Heart right ventricle (tissue), 16 donors: ENCODE results near the gene OR4D5. TPM values are rescaled to one million over a fixed set of nuclear protein-coding genes. Genes with fewer than 3 reads are reported as not detected.

Experiments
- ATAC-seq, 8 donors: fragments of 200-7000 bp; cut with Tn5 transposase; one replicate each; pipeline ENCODE4 v1.9.1; 2020; ENCODE audit warnings: mild to moderate bottlenecking in 8 of 8, moderate library complexity in 8 of 8, moderate number of reproducible peaks in 1 of 8
- DNase-seq, 2 donors: peaks; one replicate each; pipeline ENCODE4 v3.0.0-alpha.2; 2020
- H3K27ac ChIP-seq, 10 donors: fragments of 200-600 bp; sonication (generic) in 2 of 10; one replicate each; pipeline versions ENCODE4 v1.5.0 to v1.8.0; 2020 to 2022; ENCODE audit warnings: mild to moderate bottlenecking in 3 of 10
- H3K27me3 ChIP-seq, 7 donors: fragments of 200-600 bp; one replicate each; pipeline ENCODE4 v1.8.0; 2021 to 2022; ENCODE audit warnings: mild to moderate bottlenecking in 2 of 7
- H3K36me3 ChIP-seq, 9 donors: fragments of 200-600 bp; sonication (generic) in 1 of 9; one replicate each; pipeline versions ENCODE4 v1.5.0 to v1.8.0; 2020 to 2022; ENCODE audit warnings: mild to moderate bottlenecking in 2 of 9
- H3K4me1 ChIP-seq, 9 donors: fragments of 200-600 bp; sonication (generic) in 1 of 9; one replicate each; pipeline versions ENCODE4 v1.5.0 to v1.8.0; 2020 to 2022; ENCODE audit warnings: mild to moderate bottlenecking in 4 of 9
- H3K4me3 ChIP-seq, 10 donors: fragments of 200-600 bp; sonication (generic) in 2 of 10; one replicate each; pipeline versions ENCODE4 v1.5.0 to v1.8.0; 2020 to 2022; ENCODE audit warnings: mild to moderate bottlenecking in 7 of 10, moderate library complexity in 2 of 10
- H3K9me3 ChIP-seq, 11 donors: fragments of 200-600 bp in 10 of 11; sonication (generic) in 2 of 11; one replicate each; pipeline versions ENCODE4 v1.5.0 to v1.8.0; 2013 to 2022; ENCODE audit warnings: mild to moderate bottlenecking in 2 of 11, control low read depth in 1 of 11, moderate library complexity in 1 of 11
- WGBS, 2 donors: extraction: QIAGEN DNeasy Blood & Tissue Kit; methylation state at CpG; one replicate each; pipeline ENCODE4 v1.1.7; 2013; ENCODE audit warnings: inconsistent platforms in 1 of 2; 5-methylcytosine and 5-hydroxymethylcytosine counted together
- intact Hi-C, 10 donors: fragments of 100-400 bp; cut with DNase I; formaldehyde crosslinking; loops; one replicate each; pipeline versions ENCODE4 v1.11.1 to v1.14.2; 2022
- polyA plus RNA-seq, 2 donors: library from polyadenylated mRNA; stranded (reverse); fragments of 200-250 nt; gene quantifications; one replicate each; pipeline ENCODE4 v1.2.3, GENCODE V29; 2013
- total RNA-seq, 10 donors: library from RNA; stranded (reverse); fragmentation: NEBNext Ultra II Directional in 3 of 10; extraction: Animal tissue kit (Norgen Biotek cat#: 25700) in 3 of 10; gene quantifications; one replicate each; pipeline versions ENCODE4 v1.2.1 to v1.2.4, GENCODE V29; 2021 to 2023
- TF ChIP-seq, protein P1 (sequence below), 9 donors: fragments of 200-600 bp; sonication (generic) in 2 of 9; IDR thresholded peaks; one replicate each; pipeline versions ENCODE4 v1.5.0 to v1.8.0; 2021 to 2022; ENCODE audit warnings: antibody characterized with exemption in 9 of 9, mild to moderate bottlenecking in 5 of 9, moderate library complexity in 1 of 9
- donor health status: Arrhythmogenic right ventricular cardiomyopathy.
- donor health status: ischemic (EF 13 %, LVEDD 7.1; RV severe dilation, severe dysfunction).
- donor health status: healthy with polysubstance abuse.
- donor health status: DM: no; HTN: yes; CAD: no.
- donor health status: DM: no; HTN: no; CAD: no.
- donor health status: ischemic (EF 25% LVEDD 6.9; RV normal size, moderate dysfunction).
- donor health status: ischemic (EF 25% LVEDD 5.7; RV mildly dilated, moderate dysfunction).
- donor health status: healthy.
- donor health status: DM: yes; HTN: yes; CAD: no.
- donor health status: Ischemic cardiomyopathy.
- donor health status: ischemic (EF 35%, LVEDD 5.7; RV mildly dilated, moderate dysfunction).
- donor health status: nonischemic (EF 11% LVEDD 7.7; RV severe dilation, severe dysfunction).
- donor health status: DM: yes; HTN: yes; CAD: no.
- donor health status: PGD.
- donor health status: ischemic (EF 29% LVEDD 5.4; RV normal size, mild dysfunction).
- donor health status: nonischemic (EF 23%, LVEDD 6.1; RV moderate dilation, normal function).

OR4D5 gene
- total and polyA plus RNA-seq, 12 donors, result not detected

GRCh38 chr11:123979311-123979710 lies 39.9 kb downstream of the OR4D5 start:
- WGBS, 2 donors, result 84 to 85% methylated on average over 5 of the region's 5 CpGs
- no peak overlapping the region for H3K27ac ChIP-seq
- DNase-seq (no peak), ATAC-seq (no peak)
- TF ChIP-seq, protein P1, sequence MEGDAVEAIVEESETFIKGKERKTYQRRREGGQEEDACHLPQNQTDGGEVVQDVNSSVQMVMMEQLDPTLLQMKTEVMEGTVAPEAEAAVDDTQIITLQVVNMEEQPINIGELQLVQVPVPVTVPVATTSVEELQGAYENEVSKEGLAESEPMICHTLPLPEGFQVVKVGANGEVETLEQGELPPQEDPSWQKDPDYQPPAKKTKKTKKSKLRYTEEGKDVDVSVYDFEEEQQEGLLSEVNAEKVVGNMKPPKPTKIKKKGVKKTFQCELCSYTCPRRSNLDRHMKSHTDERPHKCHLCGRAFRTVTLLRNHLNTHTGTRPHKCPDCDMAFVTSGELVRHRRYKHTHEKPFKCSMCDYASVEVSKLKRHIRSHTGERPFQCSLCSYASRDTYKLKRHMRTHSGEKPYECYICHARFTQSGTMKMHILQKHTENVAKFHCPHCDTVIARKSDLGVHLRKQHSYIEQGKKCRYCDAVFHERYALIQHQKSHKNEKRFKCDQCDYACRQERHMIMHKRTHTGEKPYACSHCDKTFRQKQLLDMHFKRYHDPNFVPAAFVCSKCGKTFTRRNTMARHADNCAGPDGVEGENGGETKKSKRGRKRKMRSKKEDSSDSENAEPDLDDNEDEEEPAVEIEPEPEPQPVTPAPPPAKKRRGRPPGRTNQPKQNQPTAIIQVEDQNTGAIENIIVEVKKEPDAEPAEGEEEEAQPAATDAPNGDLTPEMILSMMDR (IDR thresholded peaks at IDR 0.05), result no peak
- H3K4me1 ChIP-seq, result no peaks in the 10 kb centered on the region
- no peaks in the 10 kb centered on the region for H3K36me3 ChIP-seq
- no peak overlapping the region for H3K4me3 ChIP-seq
- no peaks in the 10 kb centered on the region for H3K27me3 ChIP-seq
- H3K9me3 ChIP-seq, result peaks cover 0 to 14% (median 0%) of the 10 kb centered on the region in 11 donors
- intact Hi-C loops, result no loop called here

Other genes with a start within 250 kb of the OR4D5 start
- gene ZNF202, start 198.0 kb upstream of the OR4D5 start, total RNA-seq, result 1 to 10 TPM; 3.8 to 6.0 (median 4.2) TPM
- gene ZNF202, start 198.0 kb upstream of the OR4D5 start, polyA plus RNA-seq, result 1 to 10 TPM; 4.1 to 4.5 TPM
- gene OR6X1, start 185.1 kb upstream of the OR4D5 start, total RNA-seq, result not detected
- gene OR6X1, start 185.1 kb upstream of the OR4D5 start, polyA plus RNA-seq, result not detected
- not detected for gene OR6M1, start 133.3 kb upstream of the OR4D5 start, total RNA-seq
- gene OR6M1, start 133.3 kb upstream of the OR4D5 start, polyA plus RNA-seq, result not detected
- not detected for gene TMEM225, start 53.9 kb upstream of the OR4D5 start, total RNA-seq
- not detected for gene TMEM225, start 53.9 kb upstream of the OR4D5 start, polyA plus RNA-seq
- gene OR8D4, start 37.5 kb upstream of the OR4D5 start, total RNA-seq, result not detected
- gene OR8D4, start 37.5 kb upstream of the OR4D5 start, polyA plus RNA-seq, result not detected
- not detected for gene OR6T1, start 4.2 kb downstream of the OR4D5 start, total RNA-seq
- not detected for gene OR6T1, start 4.2 kb downstream of the OR4D5 start, polyA plus RNA-seq
- not detected for gene OR10S1, start 38.2 kb downstream of the OR4D5 start, total RNA-seq
- gene OR10S1, start 38.2 kb downstream of the OR4D5 start, polyA plus RNA-seq, result not detected
- gene OR10G6, start 55.5 kb downstream of the OR4D5 start, total RNA-seq, result not detected
- not detected for gene OR10G6, start 55.5 kb downstream of the OR4D5 start, polyA plus RNA-seq
- not detected for gene OR10G4, start 73.4 kb downstream of the OR4D5 start, total RNA-seq
- gene OR10G4, start 73.4 kb downstream of the OR4D5 start, polyA plus RNA-seq, result not detected
- not detected for gene OR10G9, start 83.4 kb downstream of the OR4D5 start, total RNA-seq
- not detected for gene OR10G9, start 83.4 kb downstream of the OR4D5 start, polyA plus RNA-seq
- gene OR10G8, start 87.2 kb downstream of the OR4D5 start, total RNA-seq, result not detected
- gene OR10G8, start 87.2 kb downstream of the OR4D5 start, polyA plus RNA-seq, result not detected
- gene OR10G7, start 101.7 kb downstream of the OR4D5 start, total RNA-seq, result not detected
- not detected for gene OR10G7, start 101.7 kb downstream of the OR4D5 start, polyA plus RNA-seq
- gene VWA5A, start 175.8 kb downstream of the OR4D5 start, total RNA-seq, result 1 to 10 TPM; 1.6 to 8.8 (median 3.6) TPM
- 1 to 10 TPM; 1.2 to 1.6 TPM for gene VWA5A, start 175.8 kb downstream of the OR4D5 start, polyA plus RNA-seq
- gene OR10D3, start 243.7 kb downstream of the OR4D5 start, total RNA-seq, result not detected
- gene OR10D3, start 243.7 kb downstream of the OR4D5 start, polyA plus RNA-seq, result not detected